IMR-90 (cell line): Measurements from ENCODE around the gene HCN3. TPM values are rescaled to one million over a fixed set of nuclear protein-coding genes. Genes with fewer than 3 reads are reported as not detected.
"Not testable (repeated sequence)": the region's sequence is repeated elsewhere in the genome, so short reads cannot be mapped to it uniquely, and the experiment has no call there.

ENCODE experiments used
- ATAC-seq: fragments of 200-7000 bp; cut with Tn5 transposase; 2 replicates; pipeline ENCODE4 v1.9.1; 2020; ENCODE audit warnings: low read depth, mild to moderate bottlenecking, moderate library complexity
- BruUV-seq: library from RNA; stranded (reverse); fragments of 400-500 nt; replicated peaks from 2 replicates; lab custom pipeline; 2021; lab: Mats Ljungman, UMichigan
- CTCF ChIA-PET: fragments of 300-600 bp; formaldehyde crosslinking; extraction: SDS; loops from one replicate; lab custom pipeline; 2021; ENCODE audit warnings: antibody characterized with exemption; lab: Yijun Ruan, JAX
- POLR2A ChIA-PET: fragments of 300-600 bp; sonication (Branson Sonifier 250); formaldehyde crosslinking; loops from one replicate; lab custom pipeline; 2022; ENCODE audit warnings: antibody characterized with exemption; ENCODE audit not compliant: unreplicated experiment; lab: Charles Lee
- DNase-seq: peaks from one replicate; pipeline ENCODE4 v3.0.0; 2013
- H2AFZ ChIP-seq: replicated peaks from 2 replicates; pipeline ENCODE3; 2013; ENCODE audit warnings: low read length, mild to moderate bottlenecking; ENCODE audit not compliant: poor library complexity
- H2AK5ac ChIP-seq: 2 replicates; pipeline ENCODE4 v1.6.1; 2013; ENCODE audit warnings: low read depth, low read length, inconsistent platforms
- H2AK9ac ChIP-seq: replicated peaks from 2 replicates; pipeline ENCODE3; 2013; ENCODE audit warnings: mild to moderate bottlenecking, low read depth, low read length, moderate library complexity; ENCODE audit not compliant: poor library complexity
- H2BK120ac ChIP-seq: 2 replicates; pipeline ENCODE4 v1.6.1; 2013; ENCODE audit warnings: low read depth, low read length, inconsistent platforms
- H2BK15ac ChIP-seq: 3 replicates; pipeline ENCODE4 v1.6.1; 2013; ENCODE audit warnings: low read depth, low read length, inconsistent platforms
- H2BK20ac ChIP-seq: 2 replicates; pipeline ENCODE4 v1.6.1; 2013; ENCODE audit warnings: low read depth, mild to moderate bottlenecking, inconsistent platforms, low read length, moderate library complexity
- H2BK5ac ChIP-seq: 2 replicates; pipeline ENCODE4 v1.6.1; 2013; ENCODE audit warnings: mild to moderate bottlenecking, low read depth, low read length, inconsistent platforms; ENCODE audit not compliant: poor library complexity, severe bottlenecking
- H3K14ac ChIP-seq: replicated peaks from 2 replicates; pipeline ENCODE4 v1.6.1; 2013; ENCODE audit warnings: low read depth, low read length, inconsistent platforms
- H3K18ac ChIP-seq: 2 replicates; pipeline ENCODE4 v1.6.1; 2013; ENCODE audit warnings: low read depth, low read length, control low read depth
- H3K23ac ChIP-seq: 2 replicates; pipeline ENCODE4 v1.6.1; 2013; ENCODE audit warnings: low read depth, low read length, inconsistent platforms
- H3K27ac ChIP-seq: 2 replicates; pipeline ENCODE4 v1.5.1; 2013; ENCODE audit warnings: mild to moderate bottlenecking, control low read depth, low read length; ENCODE audit not compliant: insufficient read depth
- H3K27me3 ChIP-seq: 2 replicates; pipeline ENCODE4 v1.6.1; 2013; ENCODE audit warnings: low read length; ENCODE audit not compliant: control insufficient read depth, insufficient read depth
- H3K36me3 ChIP-seq: 2 replicates; pipeline ENCODE4 v1.6.1; 2013; ENCODE audit warnings: low read length, mixed read lengths; ENCODE audit not compliant: control insufficient read depth, insufficient read depth
- H3K4ac ChIP-seq: 2 replicates; pipeline ENCODE4 v1.6.1; 2013; ENCODE audit warnings: low read depth, low read length, inconsistent platforms
- H3K4me1 ChIP-seq: 2 replicates; pipeline ENCODE4 v1.6.1; 2013; ENCODE audit warnings: low read length, mixed read lengths; ENCODE audit not compliant: control insufficient read depth, insufficient read depth
- H3K4me2 ChIP-seq: 2 replicates; pipeline ENCODE4 v1.6.1; 2013; ENCODE audit warnings: low read depth, mild to moderate bottlenecking, control low read depth, low read length, moderate library complexity
- H3K4me3 ChIP-seq: 2 replicates; pipeline ENCODE4 v1.5.1; 2013; ENCODE audit warnings: low read depth, mild to moderate bottlenecking, control low read depth, low read length, moderate library complexity; ENCODE audit not compliant: insufficient read depth
- H3K56ac ChIP-seq: 2 replicates; pipeline ENCODE4 v1.6.1; 2013; ENCODE audit warnings: low read length, inconsistent platforms; ENCODE audit not compliant: insufficient read depth; ENCODE audit errors: extremely low read depth
- H3K79me1 ChIP-seq, 2 experiments: 2 replicates each; pipeline ENCODE4 v1.6.1; 2013; ENCODE audit warnings: low read length in 2 of 2, inconsistent platforms in 1 of 2, low read depth in 1 of 2
- H3K9ac ChIP-seq: 2 replicates; pipeline ENCODE4 v1.6.1; 2013; ENCODE audit warnings: low read depth, low read length, control low read depth
- H3K9me1 ChIP-seq: 2 replicates; pipeline ENCODE4 v1.6.1; 2013; ENCODE audit warnings: low read length, inconsistent platforms; ENCODE audit not compliant: insufficient read depth
- H3K9me3 ChIP-seq: 2 replicates; pipeline ENCODE4 v1.6.1; 2013; ENCODE audit warnings: low read length; ENCODE audit not compliant: control insufficient read depth, insufficient read depth
- H4K20me1 ChIP-seq: 2 replicates; pipeline ENCODE4 v1.6.1; 2013; ENCODE audit warnings: low read length, inconsistent platforms; ENCODE audit not compliant: insufficient read depth
- H4K5ac ChIP-seq: 2 replicates; pipeline ENCODE4 v1.6.1; 2013; ENCODE audit warnings: mild to moderate bottlenecking, low read depth, low read length, control low read depth
- H4K8ac ChIP-seq, 2 experiments: 2 replicates each; pipeline ENCODE4 v1.6.1; 2013; ENCODE audit warnings: low read depth in 2 of 2, low read length in 2 of 2, control low read depth in 1 of 2, inconsistent platforms in 1 of 2
- H4K91ac ChIP-seq: 2 replicates; pipeline ENCODE4 v1.6.1; 2013; ENCODE audit warnings: low read depth, low read length, inconsistent platforms; ENCODE audit not compliant: insufficient read depth
- CEBPB ChIP-seq: IDR thresholded peaks from 2 replicates; pipeline ENCODE4 v1.6.1; 2012; ENCODE audit warnings: low read depth, low read length, improper control_type of control experiment
- WGBS, 2 experiments: methylation state at CpG; one replicate each; pipeline versions ENCODE4 v1.1.5 to v1.1.7; 2013; ENCODE audit warnings: missing lambda C conversion rate in 2 of 2; ENCODE audit not compliant: insufficient read length in 1 of 2; ENCODE audit errors: extremely low coverage in 2 of 2; 5-methylcytosine and 5-hydroxymethylcytosine counted together
- dilution Hi-C: fragments of 300-500 bp; cut with HindIII; formaldehyde crosslinking; loops from one replicate; pipeline ENCODE4 v1.14.3; 2018; ENCODE audit warnings: low sequenced_read_pairs; ENCODE audit not compliant: unreplicated experiment
- in situ Hi-C: fragments of 300-500 bp; cut with MboI; formaldehyde crosslinking; loops from 3 replicates; pipeline ENCODE4 v1.14.3; 2019; ENCODE audit warnings: low sequenced_read_pairs, inconsistent platforms, mixed read lengths
- intact Hi-C: fragments of 100-400 bp; cut with micrococcal nuclease; formaldehyde crosslinking; loops from 2 replicates; pipeline ENCODE4 v1.10.0; 2022
- polyA plus RNA-seq, 3 experiments: library from polyadenylated mRNA; depleted of rRNA; stranded (reverse); fragments of >200 nt; gene quantifications; 2 replicates each; pipeline ENCODE4 v1.2.3, GENCODE V29; 2012; ENCODE audit warnings: low replicate concordance in 1 of 3
- total RNA-seq: library from RNA; depleted of rRNA; stranded (reverse); fragments of >200 nt; gene quantifications from 2 replicates; pipeline ENCODE4 v1.2.3, GENCODE V29; 2012

HCN3 gene
- total and polyA plus RNA-seq, 2 of the 4 experiments (the other 2 are of a cell fraction), result 0.36 to 2.7 TPM

DNA sequence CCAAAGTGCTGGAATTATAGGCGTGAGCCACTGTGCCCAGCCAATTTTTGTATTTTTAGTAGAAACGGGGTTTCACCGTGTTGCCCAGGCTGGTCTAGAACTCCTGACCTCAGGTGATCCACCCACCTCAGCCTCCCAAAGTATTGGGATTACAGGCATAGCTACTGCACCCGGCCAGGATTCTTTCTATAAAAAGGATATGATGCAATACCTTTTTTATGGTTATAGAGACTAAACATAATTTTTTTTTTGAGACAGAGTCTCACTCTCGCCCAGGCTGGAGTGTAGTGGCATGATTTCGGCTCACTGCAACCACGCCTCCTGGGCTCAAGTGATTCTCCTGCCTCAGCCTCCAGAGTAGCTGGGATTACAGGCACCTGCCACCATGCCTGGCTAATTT lies 51.6 kb downstream of the HCN3 start:
- H3K18ac ChIP-seq, in situ Hi-C loops, DNase-seq, ATAC-seq, H3K4me3 ChIP-seq, H3K27me3 ChIP-seq, H3K4me1 ChIP-seq, H3K4me2 ChIP-seq, H3K4ac ChIP-seq, H4K91ac ChIP-seq, H3K56ac ChIP-seq, H2AK5ac ChIP-seq, H4K8ac ChIP-seq, H2AK9ac ChIP-seq, H3K23ac ChIP-seq, H3K27ac ChIP-seq, H4K5ac ChIP-seq, H2AFZ ChIP-seq, H3K9me3 ChIP-seq, BruUV-seq, CTCF ChIA-PET, H3K14ac ChIP-seq, H2BK15ac ChIP-seq, dilution Hi-C loops, H2BK20ac ChIP-seq, H2BK120ac ChIP-seq, H3K9ac ChIP-seq, H2BK5ac ChIP-seq: not testable (repeated sequence)
- peaks cover 34% of the 10 kb centered on the region for H3K36me3 ChIP-seq
- intact Hi-C loops, result loop anchor here (10.0 kb wide), 1 partner anchor 124 kb away; the partner anchor contains the start of genes MTX1 and THBS3
- peaks cover 16 to 37% of the 10 kb centered on the region in 2 experiments for H3K79me1 ChIP-seq
- 100% methylated on average over 2 of the region's 7 CpGs; no CpG with 5 or more reads in 1 of the 2 experiments for WGBS, 2 experiments
- peaks cover 28% of the 10 kb centered on the region for H4K20me1 ChIP-seq
- peak; percentile 72 for TF ChIP-seq CEBPB
- H3K9me1 ChIP-seq, result peaks cover 13% of the 10 kb centered on the region; the same call in 1 of the 2 replicates
- POLR2A ChIA-PET, result interaction anchor here (0.6 kb wide), 1 partner anchor 173 kb away, joined by 3 read pairs; no protein-coding TSS in a partner anchor
